Upper lobe of left lung (tissue), 6 donors: ENCODE measurements around the gene GCNT4. TPM values are rescaled to one million over a fixed set of nuclear protein-coding genes. Genes with fewer than 3 reads are reported as not detected.

ENCODE experiments used
- ATAC-seq, 2 donors: fragments of 200-7000 bp; cut with Tn5 transposase; one replicate each; pipeline ENCODE4 v1.9.1; 2022; ENCODE audit warnings: mild to moderate bottlenecking in 2 of 2, moderate library complexity in 2 of 2; ENCODE audit not compliant: low FRiP score in 2 of 2
- DNase-seq, 2 donors: peaks; one replicate each; pipeline ENCODE4 v3.0.0-alpha.2; 2019 to 2020
- H3K27ac ChIP-seq, 4 donors: fragments of 200-600 bp; sonication (generic); one replicate each; pipeline ENCODE4 v1.5.1; 2016 to 2019
- H3K27me3 ChIP-seq, 4 donors: fragments of 200-600 bp; sonication (generic); one replicate each; pipeline ENCODE4 v1.5.1; 2017 to 2019
- H3K36me3 ChIP-seq, 4 donors: fragments of 200-600 bp; sonication (generic); one replicate each; pipeline ENCODE4 v1.5.1; 2016 to 2019
- H3K4me1 ChIP-seq, 4 donors: fragments of 200-600 bp; sonication (generic); one replicate each; pipeline ENCODE4 v1.5.1; 2018 to 2019
- H3K4me3 ChIP-seq, 4 donors: fragments of 200-600 bp; sonication (generic); one replicate each; pipeline ENCODE4 v1.5.1; 2017 to 2019; ENCODE audit warnings: mild to moderate bottlenecking in 2 of 4, moderate library complexity in 1 of 4
- H3K9me3 ChIP-seq, 4 donors: fragments of 200-600 bp; sonication (generic); one replicate each; pipeline ENCODE4 v1.5.1; 2018 to 2019
- EP300 ChIP-seq, 4 donors: sonication (generic); formaldehyde crosslinking; IDR thresholded peaks; one replicate each; pipeline ENCODE4 v1.5.1; 2017; ENCODE audit warnings: antibody characterized with exemption in 4 of 4, control low read depth in 2 of 4
- POLR2A ChIP-seq, 4 donors: fragments of 450-650 bp; IDR thresholded peaks; one replicate each; pipeline ENCODE4 v1.5.1; 2016 to 2017; ENCODE audit warnings: antibody characterized with exemption in 4 of 4, mild to moderate bottlenecking in 2 of 4
- POLR2AphosphoS5 ChIP-seq, 2 donors: sonication (generic); formaldehyde crosslinking; IDR thresholded peaks; one replicate each; pipeline ENCODE4 v1.5.1; 2017; ENCODE audit warnings: antibody characterized with exemption in 2 of 2
- WGBS, 2 donors: methylation state at CpG; one replicate each; pipeline ENCODE4 v1.1.5; 2017 to 2018; 5-methylcytosine and 5-hydroxymethylcytosine counted together
- total RNA-seq, 6 donors: library from RNA; depleted of rRNA in 4 of 6; stranded (reverse); fragments of >200 nt in 4 of 6; gene quantifications; one replicate each; pipeline versions ENCODE4 v1.1.0 to v1.2.1, GENCODE V29; 2016 to 2021
- TF ChIP-seq, protein P1 (sequence below), 6 experiments: fragments of 450-650 bp in 4 of 6; fragments of 200-600 bp in 2 of 6; sonication (generic) in 2 of 6; IDR thresholded peaks; one replicate each; pipeline ENCODE4 v1.5.1; 2016 to 2019; ENCODE audit warnings: antibody characterized with exemption in 6 of 6
- donor health status: DM: no; HTN: no; CAD: no; lungs with moderate emphysema.
- donor health status: DM: no; HTN: yes; CAD: no; lungs with severe emphysema.

GCNT4 gene
- total RNA-seq, 6 donors from 2014 or later, result 0.33 to 3.6 (median 1.8) TPM

DNA sequence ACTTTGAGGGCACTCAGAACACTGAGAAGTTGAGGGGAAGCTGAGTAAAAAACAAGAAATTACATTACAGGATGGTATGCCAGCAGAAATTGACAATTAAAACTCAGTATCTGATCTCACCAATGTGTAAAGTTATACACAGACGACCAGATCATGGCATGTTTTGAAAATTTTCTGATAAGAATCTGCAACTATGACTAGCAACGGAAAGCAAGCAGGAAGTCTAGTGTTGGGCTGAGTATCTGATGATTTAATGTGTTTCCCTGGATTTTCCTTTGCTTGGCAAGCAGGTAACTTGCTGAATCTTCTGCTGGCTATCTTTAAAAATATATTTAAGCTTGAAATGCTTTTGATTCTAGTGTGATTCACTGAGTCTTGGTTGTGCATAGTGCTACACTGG is 5.2 kb upstream of the GCNT4 start:
- H3K27ac ChIP-seq, result no peak overlapping the region
- DNase-seq, result no peak
- WGBS, 2 donors, result 31 to 36% methylated on average over 2 of the region's 2 CpGs
- peaks cover 0 to 13% (median 6%) of the 10 kb centered on the region in 4 donors for H3K4me1 ChIP-seq
- no peak for ATAC-seq
- H3K36me3 ChIP-seq, result no peaks in the 10 kb centered on the region
- H3K4me3 ChIP-seq, result no peak overlapping the region
- TF ChIP-seq, protein P1, sequence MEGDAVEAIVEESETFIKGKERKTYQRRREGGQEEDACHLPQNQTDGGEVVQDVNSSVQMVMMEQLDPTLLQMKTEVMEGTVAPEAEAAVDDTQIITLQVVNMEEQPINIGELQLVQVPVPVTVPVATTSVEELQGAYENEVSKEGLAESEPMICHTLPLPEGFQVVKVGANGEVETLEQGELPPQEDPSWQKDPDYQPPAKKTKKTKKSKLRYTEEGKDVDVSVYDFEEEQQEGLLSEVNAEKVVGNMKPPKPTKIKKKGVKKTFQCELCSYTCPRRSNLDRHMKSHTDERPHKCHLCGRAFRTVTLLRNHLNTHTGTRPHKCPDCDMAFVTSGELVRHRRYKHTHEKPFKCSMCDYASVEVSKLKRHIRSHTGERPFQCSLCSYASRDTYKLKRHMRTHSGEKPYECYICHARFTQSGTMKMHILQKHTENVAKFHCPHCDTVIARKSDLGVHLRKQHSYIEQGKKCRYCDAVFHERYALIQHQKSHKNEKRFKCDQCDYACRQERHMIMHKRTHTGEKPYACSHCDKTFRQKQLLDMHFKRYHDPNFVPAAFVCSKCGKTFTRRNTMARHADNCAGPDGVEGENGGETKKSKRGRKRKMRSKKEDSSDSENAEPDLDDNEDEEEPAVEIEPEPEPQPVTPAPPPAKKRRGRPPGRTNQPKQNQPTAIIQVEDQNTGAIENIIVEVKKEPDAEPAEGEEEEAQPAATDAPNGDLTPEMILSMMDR (IDR thresholded peaks at IDR 0.05), result no peak
- no peak for TF ChIP-seq POLR2A (IDR thresholded peaks at IDR 0.05)
- no peak for TF ChIP-seq EP300 (IDR thresholded peaks at IDR 0.05)
- TF ChIP-seq POLR2AphosphoS5 (IDR thresholded peaks at IDR 0.05), result no peak
- H3K9me3 ChIP-seq, result no peaks in the 10 kb centered on the region
- H3K27me3 ChIP-seq, result peaks cover 0 to 8% (median 0%) of the 10 kb centered on the region in 4 donors

DNA sequence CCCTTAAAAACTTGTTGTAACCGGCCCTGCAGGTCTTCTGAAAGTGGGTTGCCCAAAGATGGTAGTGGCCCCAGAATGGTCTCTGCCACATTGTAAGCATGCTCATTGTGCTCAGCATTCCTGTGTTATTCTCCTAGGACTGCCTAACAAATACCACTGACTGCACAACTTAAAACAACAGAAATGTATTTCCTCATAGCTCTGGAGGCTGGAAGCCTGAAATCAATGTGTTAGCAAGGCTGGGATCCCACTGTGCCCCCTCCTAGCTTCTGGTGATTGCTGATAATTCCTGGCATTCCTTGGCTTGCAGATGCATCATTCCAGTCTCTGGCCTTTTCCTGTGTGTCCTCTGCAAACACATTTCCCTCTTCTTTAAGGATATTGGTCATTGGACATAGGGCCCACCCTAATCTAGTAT is 3.4 kb upstream of the GCNT4 start:
- Histone ChIP-seq H3K4me3 (no peak overlapping the region), H3K27me3 (peaks cover 0 to 8% (median 0%) of the 10 kb centered on the region in 4 donors), H3K4me1 (peaks cover 0 to 27% (median 13%) of the 10 kb centered on the region in 4 donors), H3K9me3 (no peaks in the 10 kb centered on the region), H3K27ac (no peak overlapping the region), H3K36me3 (no peaks in the 10 kb centered on the region)
- ATAC-seq (no peak), DNase-seq (no peak)
- WGBS, 2 donors, result 92% methylated on average over 1 of the region's 1 CpG; no CpG with 5 or more reads in 1 of the 2 donors
- TF ChIP-seq EP300 (IDR thresholded peaks at IDR 0.05) (no peak), POLR2A (IDR thresholded peaks at IDR 0.05) (no peak), POLR2AphosphoS5 (IDR thresholded peaks at IDR 0.05) (no peak)
- TF ChIP-seq, protein P1 (IDR thresholded peaks at IDR 0.05), result no peak

DNA sequence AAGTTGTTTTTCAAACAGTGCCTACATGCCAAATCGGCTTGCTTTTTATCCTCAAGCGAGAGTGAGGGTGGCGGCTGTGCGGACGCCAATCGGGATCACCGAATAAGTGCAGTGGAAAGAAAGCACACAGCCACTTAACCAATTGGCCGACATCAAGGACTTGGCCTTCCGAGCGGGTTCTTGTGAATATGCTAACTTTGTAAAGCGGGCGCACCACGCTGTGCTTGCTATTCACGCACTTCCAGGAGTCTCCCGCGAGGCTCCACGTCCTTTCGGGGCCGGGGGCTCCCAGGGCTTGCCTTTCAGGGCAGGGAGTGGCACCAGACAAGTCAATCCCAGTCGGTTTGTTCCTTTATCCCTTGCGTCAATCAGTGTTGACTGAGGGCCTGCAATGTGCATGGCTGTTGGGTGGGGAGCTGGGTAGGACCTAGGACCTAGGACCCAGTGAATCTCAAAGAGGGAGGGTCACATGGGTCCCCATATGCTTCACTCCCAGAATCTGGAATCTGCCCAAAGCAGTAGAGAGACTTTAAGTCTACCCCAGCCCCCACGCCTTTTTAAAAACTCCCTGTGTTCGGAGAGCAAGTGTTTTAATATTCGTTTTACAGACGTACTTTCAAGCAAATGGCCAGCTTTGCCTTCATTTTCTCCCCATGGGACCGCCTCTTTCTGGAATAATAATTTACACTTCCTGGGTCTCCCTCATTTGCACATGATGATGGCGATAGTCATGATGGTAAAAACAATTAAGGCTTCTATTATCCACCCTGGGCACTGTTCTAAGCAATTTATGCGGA is 2.0 kb upstream of the GCNT4 start:
- H3K9me3 ChIP-seq, result no peaks in the 10 kb centered on the region
- H3K27me3 ChIP-seq, result peaks cover 0 to 8% (median 0%) of the 10 kb centered on the region in 4 donors
- peak overlapping the region; percentile 87 to 94 (median 90) for H3K27ac ChIP-seq
- H3K36me3 ChIP-seq, result no peaks in the 10 kb centered on the region
- ATAC-seq, result peak; percentile 23 to 27
- H3K4me3 ChIP-seq, result peak overlapping the region; percentile 67 to 92 (median 84)
- peak; percentile 63 to 73 for DNase-seq
- WGBS, 2 donors, result 34 to 41% methylated on average over 25 to 28 of the region's 28 CpGs
- peaks cover 9 to 33% (median 16%) of the 10 kb centered on the region in 4 donors for H3K4me1 ChIP-seq
- TF ChIP-seq POLR2A (IDR thresholded peaks at IDR 0.05) (no peak), EP300 (IDR thresholded peaks at IDR 0.05) (no peak), POLR2AphosphoS5 (IDR thresholded peaks at IDR 0.05) (no peak)
- TF ChIP-seq, protein P1 (IDR thresholded peaks at IDR 0.05), result no peak

DNA sequence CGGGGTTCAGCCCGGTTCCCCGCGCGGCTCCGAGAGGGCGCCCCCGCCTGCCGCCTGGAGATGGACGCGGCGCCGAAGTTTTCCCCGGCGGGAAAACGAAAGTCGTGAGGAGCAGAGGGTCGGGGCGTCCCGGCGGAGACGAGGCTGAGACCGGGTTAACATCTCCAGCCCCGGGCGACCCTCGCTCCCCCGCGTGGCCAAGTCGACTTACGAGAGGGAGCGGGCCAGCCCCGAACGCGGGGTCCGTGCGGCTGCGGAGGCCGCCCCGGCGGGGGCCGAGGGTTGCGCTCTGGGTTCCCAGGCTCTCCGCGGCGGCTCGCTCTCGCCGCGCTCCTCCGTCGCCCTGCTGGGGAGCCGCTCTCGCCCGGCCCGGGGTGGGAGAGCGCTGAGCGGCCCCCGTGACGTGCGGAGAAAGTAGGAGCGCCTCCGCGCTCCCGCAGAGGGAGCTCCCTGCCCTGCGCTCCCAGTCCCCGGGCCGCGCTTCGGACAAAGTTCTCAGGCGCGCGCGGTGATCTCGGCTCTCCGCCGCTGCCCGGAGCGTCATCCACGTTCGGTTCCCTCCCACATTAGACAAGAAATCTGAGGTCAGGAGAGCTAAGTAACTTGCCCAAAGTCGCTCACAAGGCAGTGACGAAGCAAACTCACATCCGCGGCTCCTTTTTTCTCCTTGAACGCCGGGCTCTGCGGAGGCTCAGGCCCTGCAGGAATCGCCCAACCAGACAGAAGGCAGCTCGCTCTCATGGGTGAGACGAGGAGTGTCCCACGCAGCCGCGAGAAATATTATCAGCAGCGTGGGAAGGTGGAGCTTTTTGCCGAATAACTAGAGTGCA is 1.2 kb upstream of the GCNT4 start:
- H3K27ac ChIP-seq, result peak overlapping the region; percentile 87 to 94 (median 90)
- no peaks in the 10 kb centered on the region for H3K36me3 ChIP-seq
- H3K4me3 ChIP-seq, result peak overlapping the region; percentile 67 to 92 (median 84)
- H3K4me1 ChIP-seq, result peaks cover 9 to 33% (median 16%) of the 10 kb centered on the region in 4 donors
- 0 to 5% methylated on average over 16 to 19 of the region's 95 CpGs for WGBS, 2 donors
- no peaks in the 10 kb centered on the region for H3K9me3 ChIP-seq
- peak; percentile 63 to 74 for ATAC-seq
- peaks cover 0 to 8% (median 0%) of the 10 kb centered on the region in 4 donors for H3K27me3 ChIP-seq
- TF ChIP-seq EP300 (IDR thresholded peaks at IDR 0.05), result no peak
- TF ChIP-seq POLR2AphosphoS5 (IDR thresholded peaks at IDR 0.05), result peak in 1 of 2 donors; percentile 26
- peak in 2 of 4 donors; percentile 36 to 67 for TF ChIP-seq POLR2A (IDR thresholded peaks at IDR 0.05)
- TF ChIP-seq, protein P1 (IDR thresholded peaks at IDR 0.05), result peak in 2 of 6 experiments; percentile 24 to 34
- peak; percentile 51 to 92 for DNase-seq
